HepG2 (cell line): Measurements from ENCODE around the gene LSM8. TPM values are rescaled to one million over a fixed set of nuclear protein-coding genes. Genes with fewer than 3 reads are reported as not detected.

Experiments
- AHDC1 ChIP-seq: sonication (generic); formaldehyde crosslinking; IDR thresholded peaks from 2 replicates; pipeline ENCODE4 v1.5.1; 2020; ENCODE audit warnings: mild to moderate bottlenecking, missing genetic modification reagents, borderline replicate concordance
- AHR ChIP-seq: IDR thresholded peaks from 2 replicates; pipeline ENCODE4 v1.6.1; 2018; ENCODE audit warnings: missing genetic modification reagents, missing compliant biosample characterization
- ETV6 ChIP-seq: sonication (generic); formaldehyde crosslinking; conservative IDR thresholded peaks from 2 replicates; pipeline ENCODE4 v1.4.0; 2020; ENCODE audit warnings: missing genetic modification reagents
- GTF3A ChIP-seq: sonication (generic); formaldehyde crosslinking; conservative IDR thresholded peaks from 2 replicates; pipeline ENCODE4 v1.4.0; 2020; ENCODE audit warnings: mild to moderate bottlenecking, missing genetic modification reagents
- KDM5B ChIP-seq: sonication (generic); formaldehyde crosslinking; IDR thresholded peaks from 2 replicates; pipeline ENCODE4 v1.4.0; 2020; ENCODE audit warnings: missing genetic modification reagents, mild to moderate bottlenecking, borderline replicate concordance
- PHF20 ChIP-seq: sonication (generic); formaldehyde crosslinking; IDR thresholded peaks from 2 replicates; pipeline ENCODE4 v1.5.0; 2020; ENCODE audit warnings: mild to moderate bottlenecking, missing genetic modification reagents
- TCF7 ChIP-seq: sonication (generic); IDR thresholded peaks from 2 replicates; pipeline ENCODE4 v1.6.1; 2016; ENCODE audit warnings: antibody characterized with exemption, low read depth
- TFDP2 ChIP-seq: sonication (generic); formaldehyde crosslinking; IDR thresholded peaks from 2 replicates; pipeline ENCODE4 v1.4.0; 2020; ENCODE audit warnings: missing genetic modification reagents
- THAP9 ChIP-seq: sonication (generic); formaldehyde crosslinking; IDR thresholded peaks from 2 replicates; pipeline ENCODE4; 2020; ENCODE audit warnings: missing genetic modification reagents, mild to moderate bottlenecking, borderline replicate concordance
- ZBTB1 ChIP-seq: sonication (generic); formaldehyde crosslinking; IDR thresholded peaks from 2 replicates; pipeline ENCODE4 v1.4.0; 2020; ENCODE audit warnings: missing genetic modification reagents, borderline replicate concordance
- ZBTB38 ChIP-seq: sonication (generic); formaldehyde crosslinking; IDR thresholded peaks from 2 replicates; pipeline ENCODE4 v1.5.1; 2020; ENCODE audit warnings: mild to moderate bottlenecking, missing genetic modification reagents
- ZNF569 ChIP-seq: sonication (generic); formaldehyde crosslinking; IDR thresholded peaks from 2 replicates; pipeline ENCODE4 v1.5.0; 2020; ENCODE audit warnings: mild to moderate bottlenecking, missing genetic modification reagents, moderate library complexity, borderline replicate concordance
- ZNF572 ChIP-seq: sonication (generic); formaldehyde crosslinking; IDR thresholded peaks from 2 replicates; pipeline ENCODE4 v1.5.1; 2020; ENCODE audit warnings: mild to moderate bottlenecking, missing genetic modification reagents
- ZNF710 ChIP-seq: sonication (generic); formaldehyde crosslinking; IDR thresholded peaks from 2 replicates; pipeline ENCODE4 v1.5.0; 2020; ENCODE audit warnings: mild to moderate bottlenecking, missing genetic modification reagents, borderline replicate concordance
- ZNF777 ChIP-seq: sonication (generic); formaldehyde crosslinking; IDR thresholded peaks from 2 replicates; pipeline ENCODE4 v1.4.0; 2020; ENCODE audit warnings: missing genetic modification reagents
- ZNF891 ChIP-seq: sonication (generic); formaldehyde crosslinking; IDR thresholded peaks from 2 replicates; pipeline ENCODE4 v1.5.0; 2020; ENCODE audit warnings: mild to moderate bottlenecking, missing genetic modification reagents
- ZSCAN21 ChIP-seq: sonication (generic); formaldehyde crosslinking; IDR thresholded peaks from 2 replicates; pipeline ENCODE4 v1.8.0; 2022; ENCODE audit warnings: mild to moderate bottlenecking, missing genetic modification reagents, moderate library complexity, borderline replicate concordance
- polyA plus RNA-seq, 8 experiments: library from polyadenylated mRNA; depleted of rRNA in 3 of 8; stranded (reverse) in 7 of 8; unstranded in 1 of 8; fragments of >200 nt; fragmentation: Illumina TruSeq in 4 of 8; extraction: Trizol in 4 of 8; gene quantifications; 2 replicates each; pipeline versions ENCODE4 v1.2.1 to v1.2.3, GENCODE V29; 2011 to 2016; ENCODE audit warnings: low read depth in 4 of 8, missing spikeins in 1 of 8, mixed read lengths in 1 of 8; ENCODE audit not compliant: insufficient read depth in 1 of 8
- total RNA-seq, 5 experiments: library from RNA; depleted of rRNA; stranded (reverse); fragments of >200 nt; fragmentation: Illumina TruSeq; extraction: Trizol; gene quantifications; 2 replicates each; pipeline ENCODE4 v1.2.3, GENCODE V29; 2016; ENCODE audit warnings: low read depth in 1 of 5

Gene LSM8
- total and polyA plus RNA-seq, 2 of the 13 experiments (the other 11 are each of a cell fraction or from before 2014, with no cell fraction given): 44.3 to 67.3 TPM

- peak; percentile 88 for TF ChIP-seq TFDP2 (CRISPR knock-in tag)
- TF ChIP-seq ZNF891 (CRISPR knock-in tag): 0 out of 2 replicates have a peak, but pooled peaks have one; percentile 50
- TF ChIP-seq PHF20: peak; percentile 87
- TF ChIP-seq ZNF572 (CRISPR knock-in tag): peak; percentile 76; the same call in 1 of the 2 replicates
- peak; percentile 45; the same call in 1 of the 2 replicates for TF ChIP-seq ZBTB38
- TF ChIP-seq ETV6 (CRISPR knock-in tag): peak; percentile 64; the same call in 1 of the 2 replicates
- peak; percentile 63; the same call in 1 of the 2 replicates for TF ChIP-seq THAP9
- no peak for TF ChIP-seq AHDC1
- no peak for TF ChIP-seq ZNF710 (CRISPR knock-in tag)
- TF ChIP-seq AHR: no peak
- TF ChIP-seq ZBTB1 (CRISPR knock-in tag): no peak
- TF ChIP-seq ZNF569 (CRISPR knock-in tag): no peak
- TF ChIP-seq KDM5B (CRISPR knock-in tag): peak; percentile 80; the same call in 1 of the 2 replicates
- TF ChIP-seq ZNF777 (CRISPR knock-in tag): no peak
- no peak for TF ChIP-seq TCF7
- TF ChIP-seq ZSCAN21 (CRISPR knock-in tag): 0 out of 2 replicates have a peak, but pooled peaks have one; percentile 27
- no peak for TF ChIP-seq GTF3A
Observed at GRCh38 chr7:118183786-118184564, at the start of gene LSM8 (continued).
